IPS-15b (cell line): ENCODE results near the gene NSG1.
A peak's percentile ranks its signal among the peaks of the same experiment; 100 is the strongest.
"Not testable (repeated sequence)": the region's sequence is repeated elsewhere in the genome, so short reads cannot be mapped to it uniquely, and the experiment has no call there.

Source experiments
- H3K27me3 ChIP-seq: one replicate; pipeline ENCODE4 v1.6.1; 2013; ENCODE audit warnings: low read length; ENCODE audit not compliant: control insufficient read depth, insufficient read depth
- H3K36me3 ChIP-seq: one replicate; pipeline ENCODE4 v1.6.1; 2013; ENCODE audit warnings: low read length; ENCODE audit not compliant: control insufficient read depth, insufficient read depth
- H3K4me1 ChIP-seq: one replicate; pipeline ENCODE4 v1.6.1; 2013; ENCODE audit warnings: mild to moderate bottlenecking, low read length; ENCODE audit not compliant: control insufficient read depth, insufficient read depth
- H3K4me3 ChIP-seq: one replicate; pipeline ENCODE4 v1.5.1; 2013; ENCODE audit warnings: low read depth, low read length
- H3K9ac ChIP-seq: one replicate; pipeline ENCODE4 v1.6.1; 2013; ENCODE audit warnings: low read depth, mild to moderate bottlenecking, low read length
- H3K9me3 ChIP-seq: one replicate; pipeline ENCODE4 v1.6.1; 2013; ENCODE audit warnings: mild to moderate bottlenecking, low read length; ENCODE audit not compliant: control insufficient read depth, insufficient read depth

The NSG1 gene, protein sequence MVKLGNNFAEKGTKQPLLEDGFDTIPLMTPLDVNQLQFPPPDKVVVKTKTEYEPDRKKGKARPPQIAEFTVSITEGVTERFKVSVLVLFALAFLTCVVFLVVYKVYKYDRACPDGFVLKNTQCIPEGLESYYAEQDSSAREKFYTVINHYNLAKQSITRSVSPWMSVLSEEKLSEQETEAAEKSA

DNA sequence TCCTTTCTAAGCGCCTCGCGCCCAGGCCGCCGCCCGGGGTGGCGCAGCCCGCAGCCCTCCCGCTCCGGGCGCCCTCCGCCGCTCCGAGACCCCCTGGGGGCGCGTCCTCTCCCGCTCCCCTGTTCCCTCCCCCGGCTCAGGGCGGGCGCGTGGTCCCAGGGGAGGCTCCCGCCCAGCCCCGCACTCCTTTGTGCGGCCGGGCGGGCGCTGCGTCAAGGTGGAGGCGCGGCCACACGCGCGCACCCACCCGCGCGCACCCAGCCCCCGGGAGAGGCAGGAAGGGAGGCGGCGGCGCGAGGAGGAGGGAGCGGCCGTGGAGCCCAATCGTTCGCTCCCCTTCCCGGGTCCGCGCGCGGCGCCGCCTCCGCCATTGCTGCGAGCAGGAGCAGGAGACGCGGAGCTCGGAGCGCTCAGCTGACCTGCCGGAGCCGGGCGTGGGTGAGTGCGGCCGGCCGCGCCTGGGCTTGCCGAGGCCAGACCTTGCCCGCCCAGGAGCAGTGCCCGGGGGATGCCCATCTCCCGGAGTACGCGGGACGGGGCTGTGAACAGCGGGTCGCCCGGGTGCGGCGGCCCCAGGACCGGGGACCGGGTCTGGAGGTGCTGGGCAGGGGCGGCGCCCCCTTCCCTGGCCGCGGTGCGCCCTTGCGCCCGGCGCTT lies at the start of gene NSG1:
Gene NSG1 (plus strand): TSS at position 367 of the 657 bp plus-strand sequence. CDS start 528 bp downstream, outside the sequence.
- Histone ChIP-seq H3K4me1 (peaks cover 6% of the 10 kb centered on the region), H3K27me3 (peaks cover 29% of the 10 kb centered on the region), H3K4me3 (peak within 1 kb of the TSS; percentile 60), H3K9me3 (no peaks in the 10 kb centered on the region), H3K36me3 (peaks cover 9% of the 10 kb centered on the region), H3K9ac (peak within 1 kb of the TSS; percentile 60)

DNA sequence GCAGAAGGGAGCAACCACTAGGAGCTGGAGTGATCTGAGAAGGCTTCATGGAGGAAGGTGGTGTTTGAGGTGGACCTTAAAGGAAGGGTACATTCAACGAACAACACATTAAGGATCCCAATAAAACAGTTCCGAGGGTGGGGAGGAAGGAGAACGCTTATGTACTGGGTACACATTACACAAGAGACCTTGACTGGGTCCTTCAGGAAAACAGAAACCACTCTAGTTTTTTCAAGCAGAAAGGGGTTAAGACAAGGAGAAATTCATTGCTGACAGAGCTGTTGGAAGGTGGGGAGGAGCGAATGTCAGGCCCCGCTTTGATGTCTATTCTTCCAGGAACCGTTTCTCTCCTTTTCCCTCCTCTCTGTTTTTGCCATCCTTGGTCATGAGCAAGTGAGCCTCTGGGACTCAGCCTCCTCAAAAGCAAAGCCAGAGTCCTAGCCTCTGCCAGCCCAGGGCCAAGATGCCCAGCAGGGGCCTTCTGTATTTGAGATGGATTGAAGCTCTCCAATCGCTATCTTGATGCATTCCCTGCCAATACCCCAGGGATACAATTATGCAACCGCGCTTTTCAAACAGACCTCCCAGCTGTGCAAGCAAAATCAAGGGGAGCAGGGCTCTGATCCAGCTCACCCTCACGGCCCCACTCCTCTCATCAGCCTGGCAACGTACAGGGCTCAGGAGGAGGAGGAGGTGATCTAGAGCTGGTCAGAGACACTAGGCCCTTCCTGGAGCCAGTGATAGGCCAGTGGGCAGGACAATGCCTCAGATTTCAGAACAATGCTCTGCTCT lies 48.5 kb upstream of the NSG1 start:
- peaks cover 3% of the 10 kb centered on the region for H3K27me3 ChIP-seq
- no peaks in the 10 kb centered on the region for H3K9me3 ChIP-seq
- no peak overlapping the region for H3K9ac ChIP-seq
- no peaks in the 10 kb centered on the region for H3K4me1 ChIP-seq
- no peaks in the 10 kb centered on the region for H3K36me3 ChIP-seq
- H3K4me3 ChIP-seq: no peak overlapping the region

DNA sequence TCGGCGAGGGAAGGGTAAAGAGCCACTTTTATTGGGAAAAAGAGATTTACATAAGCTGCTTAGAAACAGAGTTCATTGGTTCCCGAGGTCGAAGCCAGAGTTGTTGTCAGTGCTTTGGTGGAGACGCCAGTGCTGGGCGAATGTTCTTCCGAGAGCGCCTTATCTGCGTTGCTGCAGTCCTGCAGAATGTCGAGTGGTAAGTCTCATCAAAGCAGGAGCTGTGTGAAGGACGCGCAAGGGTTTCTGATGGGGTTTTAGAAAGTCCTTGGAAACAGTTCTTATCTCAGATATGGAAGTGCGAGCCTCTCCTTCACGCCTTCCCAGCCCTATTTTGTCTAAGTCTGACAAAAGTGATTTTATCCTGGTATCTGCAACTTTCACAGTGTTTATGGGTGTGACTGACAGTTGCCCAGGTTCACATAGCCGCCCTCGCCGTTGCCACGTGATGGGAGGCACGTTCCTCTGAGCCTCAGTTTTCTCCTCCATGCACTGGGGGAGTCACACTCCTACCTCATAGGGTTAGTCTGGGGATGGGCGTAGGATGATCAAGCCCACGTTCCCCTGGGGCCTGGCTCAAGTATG lies 47.3 kb upstream of the NSG1 start:
- no peaks in the 10 kb centered on the region for H3K36me3 ChIP-seq
- no peaks in the 10 kb centered on the region for H3K9me3 ChIP-seq
- H3K27me3 ChIP-seq: peaks cover 6% of the 10 kb centered on the region
- H3K4me1 ChIP-seq: no peaks in the 10 kb centered on the region
- no peak overlapping the region for H3K4me3 ChIP-seq
- no peak overlapping the region for H3K9ac ChIP-seq

DNA sequence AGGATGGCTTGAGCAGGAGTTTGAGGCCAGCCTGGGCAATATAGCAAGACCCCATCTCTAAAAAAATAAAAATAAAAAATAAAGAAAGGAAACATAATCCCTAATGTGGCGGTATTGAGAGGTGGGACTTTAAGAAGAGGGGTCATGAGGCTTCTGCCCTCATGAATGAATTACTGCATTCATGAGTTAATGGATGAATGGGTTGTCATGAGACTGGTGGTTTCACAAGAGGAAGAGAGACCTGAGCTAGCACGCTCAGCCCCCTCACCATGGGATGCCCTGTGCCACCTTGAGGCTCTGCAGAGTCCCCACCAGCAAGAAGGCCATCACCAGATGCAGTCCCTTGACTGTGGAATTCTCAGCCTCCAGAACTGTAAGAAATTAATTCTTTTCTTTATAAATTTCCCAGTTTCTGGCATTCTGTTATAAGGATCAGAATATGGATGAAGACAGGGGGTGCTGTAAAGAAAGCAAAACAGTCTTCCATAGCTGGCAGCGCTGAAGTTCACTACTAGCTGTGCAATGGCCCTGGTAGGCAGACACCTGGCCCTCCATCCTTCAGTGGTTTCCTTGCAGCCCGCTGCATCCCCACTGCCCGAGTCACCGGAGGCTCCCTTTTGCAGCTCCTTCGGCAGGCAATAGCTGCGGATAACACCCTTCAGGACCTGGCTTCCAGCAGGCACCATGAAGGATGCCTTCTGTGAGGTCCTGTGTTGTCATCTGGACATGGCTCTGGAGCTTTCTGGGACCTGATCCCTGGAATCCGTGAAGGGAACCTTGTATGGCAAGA lies 44.8 kb upstream of the NSG1 start:
- no peak overlapping the region for H3K9ac ChIP-seq
- H3K4me3 ChIP-seq: no peak overlapping the region
- H3K27me3 ChIP-seq: peaks cover 3% of the 10 kb centered on the region
- H3K4me1 ChIP-seq: no peaks in the 10 kb centered on the region
- H3K36me3 ChIP-seq: no peaks in the 10 kb centered on the region
- no peaks in the 10 kb centered on the region for H3K9me3 ChIP-seq

DNA sequence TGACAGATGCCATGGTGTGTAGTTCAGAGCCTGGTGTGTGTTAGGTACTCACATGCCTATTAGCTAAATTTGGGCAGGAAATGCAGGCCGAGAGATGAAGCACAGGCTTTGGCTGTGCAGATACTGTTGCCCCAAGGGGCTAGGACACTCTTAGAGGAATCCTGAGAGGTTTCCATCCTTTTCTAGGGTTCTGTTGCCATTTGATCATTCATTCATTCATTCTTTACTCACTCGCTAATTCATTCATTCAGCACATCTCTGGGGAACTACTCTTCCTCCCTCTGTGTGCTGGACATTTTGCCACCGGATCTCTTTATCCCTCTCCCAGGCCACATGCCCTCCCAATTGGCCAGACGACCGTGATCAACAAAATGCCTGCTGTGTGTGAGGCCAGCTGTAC lies 43.9 kb upstream of the NSG1 start:
- Histone ChIP-seq H3K4me3 (no peak overlapping the region), H3K9ac (no peak overlapping the region), H3K9me3 (no peaks in the 10 kb centered on the region), H3K4me1 (no peaks in the 10 kb centered on the region), H3K27me3 (peaks cover 3% of the 10 kb centered on the region), H3K36me3 (no peaks in the 10 kb centered on the region)

DNA sequence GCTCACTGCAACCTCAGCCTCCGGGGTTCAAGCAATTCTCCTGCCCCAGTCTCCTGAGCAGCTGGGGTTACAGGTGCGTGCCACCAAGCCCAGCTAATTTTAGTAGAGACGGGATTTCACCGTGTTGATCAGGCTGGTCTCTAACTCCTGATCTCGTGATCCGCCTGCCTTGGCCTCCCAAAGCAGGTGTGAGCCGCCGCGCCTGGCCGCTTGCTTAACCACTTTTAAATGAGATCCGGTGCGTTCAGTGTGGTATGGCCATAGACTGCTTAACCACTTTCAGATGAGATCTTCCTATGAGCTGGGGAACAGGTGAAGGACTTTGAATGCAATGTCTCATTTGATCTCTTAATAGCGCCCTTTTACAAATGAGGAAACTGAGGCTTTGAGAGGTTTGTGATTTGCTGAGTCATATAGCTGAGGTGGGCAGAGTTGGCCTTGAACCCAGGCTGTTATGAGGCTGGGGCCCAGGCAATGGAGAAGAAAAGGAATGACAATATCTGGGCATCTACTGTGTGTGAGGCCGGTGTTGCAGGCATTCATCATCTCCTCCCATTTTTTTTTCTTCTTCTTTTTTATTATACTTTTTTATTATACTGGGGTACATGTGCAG lies 41.9 kb upstream of the NSG1 start:
- Histone ChIP-seq H3K36me3 (no peaks in the 10 kb centered on the region), H3K4me3 (no peak overlapping the region), H3K27me3 (peaks cover 8% of the 10 kb centered on the region), H3K4me1 (no peaks in the 10 kb centered on the region), H3K9me3 (no peaks in the 10 kb centered on the region), H3K9ac (no peak overlapping the region)

DNA sequence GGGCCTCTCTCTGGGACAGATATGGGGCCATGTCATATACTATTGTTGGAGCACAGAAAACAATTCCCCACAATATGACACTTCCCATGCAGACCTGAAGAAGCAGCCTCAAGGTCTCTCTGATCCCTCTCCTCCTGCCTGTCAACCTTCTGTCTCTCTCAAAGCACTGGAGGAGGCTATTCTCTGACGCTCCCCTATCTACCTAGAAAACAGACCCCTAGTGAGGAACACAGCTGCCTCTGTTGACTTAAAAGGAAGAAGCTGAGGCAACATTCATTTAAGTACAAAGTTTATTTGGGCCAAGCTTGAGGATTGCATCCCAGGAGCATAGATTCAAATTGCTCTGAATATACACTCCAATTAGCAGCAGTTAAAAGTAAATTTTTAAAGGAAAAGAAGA lies 39.3 kb upstream of the NSG1 start:
- no peak overlapping the region for H3K4me3 ChIP-seq
- peaks cover 8% of the 10 kb centered on the region for H3K27me3 ChIP-seq
- H3K9me3 ChIP-seq: no peaks in the 10 kb centered on the region
- H3K4me1 ChIP-seq: no peaks in the 10 kb centered on the region
- H3K36me3 ChIP-seq: no peaks in the 10 kb centered on the region
- H3K9ac ChIP-seq: no peak overlapping the region

DNA sequence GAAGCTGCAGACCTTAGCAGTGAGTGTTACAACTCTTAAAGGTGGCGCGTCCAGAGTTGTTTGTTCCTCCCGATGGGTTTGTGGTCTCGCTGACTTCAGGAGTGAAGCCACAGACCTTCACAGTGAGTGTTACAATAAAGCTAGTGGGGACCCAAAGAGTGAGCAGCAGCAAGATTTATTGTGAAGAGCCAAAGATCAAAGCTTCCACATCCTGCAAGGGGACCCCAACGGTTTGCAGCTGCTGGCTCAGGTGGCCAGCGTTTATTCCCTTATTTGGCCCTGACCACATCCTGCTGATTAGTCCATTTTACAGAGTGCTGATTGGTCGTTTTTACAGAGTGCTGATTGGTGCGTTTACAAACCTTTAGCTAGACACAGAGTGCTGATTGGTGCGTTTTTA lies 38.3 kb upstream of the NSG1 start:
- not testable (repeated sequence) for H3K9me3 ChIP-seq, H3K36me3 ChIP-seq, H3K4me3 ChIP-seq, H3K9ac ChIP-seq, H3K4me1 ChIP-seq, H3K27me3 ChIP-seq

DNA sequence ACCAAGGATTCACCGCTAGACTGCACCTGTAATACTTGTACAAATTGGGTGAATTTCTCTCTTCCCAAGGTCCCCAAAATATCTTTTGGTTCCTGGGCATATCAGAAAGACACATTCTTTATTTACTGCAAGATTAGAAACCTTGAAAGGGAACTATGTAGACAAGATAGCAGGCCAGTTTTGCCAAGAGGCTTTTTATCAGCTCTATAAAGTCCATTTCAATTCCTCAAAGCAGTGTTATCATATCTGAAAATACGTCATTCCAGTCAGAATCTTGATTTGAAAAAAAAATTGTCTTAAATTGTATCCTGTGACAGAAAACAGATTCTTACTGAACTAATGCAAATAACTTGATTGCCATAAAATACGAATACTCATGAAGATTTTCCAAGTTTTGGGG lies 37.0 kb upstream of the NSG1 start:
- Histone ChIP-seq H3K27me3 (peaks cover 5% of the 10 kb centered on the region), H3K4me3 (no peak overlapping the region), H3K36me3 (no peaks in the 10 kb centered on the region), H3K9ac (no peak overlapping the region), H3K4me1 (no peaks in the 10 kb centered on the region), H3K9me3 (no peaks in the 10 kb centered on the region)

DNA sequence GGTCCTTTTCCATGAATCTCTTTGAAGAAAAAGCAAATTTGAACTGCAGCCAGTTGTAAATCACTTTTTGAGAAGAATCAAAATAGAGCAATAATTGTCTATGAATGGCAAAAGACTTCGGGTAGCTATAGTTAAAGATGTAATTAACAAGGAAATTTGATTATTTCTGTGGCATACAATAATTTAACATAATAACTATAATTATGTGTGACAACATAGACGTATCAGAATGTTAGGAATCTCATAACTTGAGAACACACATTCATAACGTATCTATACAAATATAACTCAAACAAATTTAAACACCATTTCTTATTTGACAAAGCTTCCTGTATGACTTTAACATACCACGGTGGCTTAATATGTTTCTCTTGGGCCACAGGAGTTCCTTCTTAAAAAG lies 36.0 kb upstream of the NSG1 start:
- H3K36me3 ChIP-seq: no peaks in the 10 kb centered on the region
- H3K4me3 ChIP-seq: no peak overlapping the region

DNA sequence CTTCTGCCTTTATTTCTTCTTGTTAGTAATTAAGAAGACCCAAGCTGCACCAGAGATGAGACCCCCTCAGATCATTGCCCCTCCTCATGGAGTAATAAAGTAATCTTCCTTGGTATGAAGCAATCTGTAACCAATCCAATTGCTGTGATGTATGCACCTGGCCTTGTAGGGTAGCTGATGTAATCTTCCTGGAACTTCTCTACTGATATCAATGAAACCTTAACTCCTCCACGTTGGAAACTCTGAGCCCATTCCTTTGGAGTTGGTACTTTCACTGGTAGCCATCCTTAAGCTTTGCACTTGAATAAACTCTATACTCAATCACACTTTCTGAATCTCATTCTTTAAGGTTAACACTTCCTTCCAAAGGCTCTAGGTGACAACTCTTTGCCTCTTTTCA lies 31.6 kb upstream of the NSG1 start:
- no peak overlapping the region for H3K4me3 ChIP-seq
- no peaks in the 10 kb centered on the region for H3K9me3 ChIP-seq
- no peaks in the 10 kb centered on the region for H3K36me3 ChIP-seq
- H3K4me1 ChIP-seq: no peaks in the 10 kb centered on the region
- H3K9ac ChIP-seq: no peak overlapping the region
- H3K27me3 ChIP-seq: no peaks in the 10 kb centered on the region

More for the DNA sequence above, 36.0 kb upstream of the NSG1 start:
- Histone ChIP-seq H3K9ac (no peak overlapping the region), H3K27me3 (peaks cover 5% of the 10 kb centered on the region), H3K4me1 (no peaks in the 10 kb centered on the region), H3K9me3 (no peaks in the 10 kb centered on the region)
